NCI-H2107 treated with DMSO at 0.1 percent for 48 hours (cell line): ENCODE data around the gene GAL3ST3.

Experiments
- DNase-seq: peaks from one replicate; lab custom pipeline; 2025; ENCODE audit not compliant: unreplicated experiment; lab: John Stamatoyannopoulos, UW

The GAL3ST3 gene

GRCh38 chr11:66069715-66070603 is 21.0 kb upstream of the GAL3ST3 start, which contains the start of gene PACS1:
Gene PACS1, plus strand, starts transcription at chr11:66070272. Its CDS starts 215 bp downstream, at chr11:66070487.
- DNase-seq: no peak

- DNase-seq: no peak
These were observed 20.2 kb upstream of the GAL3ST3 start for GRCh38 chr11:66068923-66069714.

- DNase-seq: peak; percentile 57
These were observed 19.3 kb upstream of the GAL3ST3 start for GRCh38 chr11:66068154-66068821.

GRCh38 chr11:66067640-66068039 is 18.7 kb upstream of the GAL3ST3 start:
- DNase-seq: no peak

- no peak for DNase-seq
These were observed 17.8 kb upstream of the GAL3ST3 start for GRCh38 chr11:66066751-66067150.

DNA sequence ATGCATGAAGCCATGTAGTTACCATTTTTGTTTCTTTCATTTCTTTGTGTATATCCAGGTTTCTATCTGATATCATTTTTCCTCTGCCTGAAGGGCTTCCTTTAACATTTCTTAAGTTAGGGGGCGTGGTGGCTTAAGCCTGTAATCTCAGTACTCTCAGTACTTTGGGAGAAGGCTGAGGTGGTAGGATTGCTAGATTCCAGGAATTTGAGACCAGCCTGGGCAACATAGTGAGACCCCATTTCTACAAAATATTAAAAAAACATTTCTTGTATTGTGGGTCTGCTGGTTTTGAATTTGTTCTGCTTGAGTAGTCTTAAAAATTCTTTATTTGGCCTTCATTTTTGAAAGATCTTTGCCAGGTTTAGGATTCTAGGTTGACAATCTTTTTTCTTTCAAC is 15.6 kb upstream of the GAL3ST3 start:
- DNase-seq: no peak

DNA sequence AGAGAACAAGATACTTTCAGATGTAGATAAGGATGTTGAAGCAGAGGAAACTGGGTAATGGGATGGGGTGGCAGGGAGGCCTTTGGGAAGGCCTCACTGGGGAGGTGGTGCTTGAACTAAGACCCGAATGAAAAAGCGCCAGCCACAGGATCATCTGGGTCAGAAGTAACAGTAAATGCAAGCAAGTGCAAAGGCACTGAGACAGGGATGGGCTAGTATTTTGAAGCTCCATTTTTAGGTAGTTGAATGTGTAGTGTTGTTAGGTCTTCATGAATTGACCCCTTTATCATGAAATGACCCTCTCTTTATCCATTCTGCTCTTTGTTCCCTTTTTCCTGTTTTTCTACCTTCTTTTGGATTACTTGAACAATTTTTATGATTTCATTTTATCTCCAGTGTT is 14.9 kb upstream of the GAL3ST3 start:
- no peak for DNase-seq

- DNase-seq: no peak
These were observed 13.4 kb upstream of the GAL3ST3 start for GRCh38 chr11:66062408-66062807.

GRCh38 chr11:66061268-66061667 is 12.3 kb upstream of the GAL3ST3 start:
- DNase-seq: no peak

DNA sequence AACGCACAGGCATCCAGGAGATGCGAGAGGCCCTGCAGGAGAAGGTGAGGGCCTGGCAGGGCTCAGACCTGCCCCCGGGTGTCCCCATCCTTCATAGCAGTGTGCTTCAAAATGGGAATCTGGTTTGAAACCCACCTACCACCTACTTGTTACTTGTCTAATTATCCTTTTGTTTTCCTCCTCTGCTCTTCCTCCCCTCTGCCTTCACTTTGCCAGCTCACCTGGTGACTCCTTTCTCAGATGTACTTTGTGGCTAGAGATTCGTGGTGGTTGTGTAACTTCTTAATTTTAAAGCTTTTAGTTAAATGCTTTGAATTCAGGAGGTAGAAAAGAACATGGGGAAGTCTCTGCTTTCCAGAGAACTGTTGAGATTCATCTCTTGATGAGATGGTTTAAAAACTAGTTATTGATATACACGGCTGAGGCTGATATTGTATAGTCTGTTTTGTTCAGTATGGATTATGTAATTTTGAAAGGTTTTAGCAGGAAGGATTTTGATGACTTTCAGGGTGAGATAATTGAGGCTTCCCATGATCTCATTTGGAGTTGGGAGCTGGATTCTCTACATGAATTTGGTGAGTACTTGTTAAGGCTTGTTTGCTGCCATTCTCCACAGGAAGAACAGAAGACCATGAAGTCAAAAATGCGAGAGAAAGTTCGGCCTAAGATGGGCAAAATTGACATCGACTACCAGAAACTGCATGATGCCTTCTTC is 11.2 kb upstream of the GAL3ST3 start:
- DNase-seq: no peak

DNA sequence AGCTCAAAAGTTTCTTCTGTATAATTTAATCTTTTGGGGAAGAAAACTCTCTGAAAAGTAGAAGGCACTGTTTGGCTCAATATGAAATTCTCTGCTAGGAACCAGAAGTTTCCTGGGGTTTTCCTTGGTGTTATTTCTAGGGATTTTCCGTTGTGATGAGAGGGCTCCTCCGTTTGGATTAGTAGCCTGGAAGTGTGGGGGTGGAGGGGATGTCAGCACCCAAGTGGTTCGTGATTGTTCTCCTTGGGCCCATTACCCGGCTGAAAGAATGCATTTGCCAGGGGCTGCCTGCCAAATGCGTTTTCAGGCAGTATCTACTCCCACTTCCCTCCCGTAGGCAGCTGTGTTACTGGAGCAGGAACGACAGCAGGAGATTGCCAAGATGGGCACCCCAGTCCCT is 7.5 kb upstream of the GAL3ST3 start:
- DNase-seq: no peak

DNA sequence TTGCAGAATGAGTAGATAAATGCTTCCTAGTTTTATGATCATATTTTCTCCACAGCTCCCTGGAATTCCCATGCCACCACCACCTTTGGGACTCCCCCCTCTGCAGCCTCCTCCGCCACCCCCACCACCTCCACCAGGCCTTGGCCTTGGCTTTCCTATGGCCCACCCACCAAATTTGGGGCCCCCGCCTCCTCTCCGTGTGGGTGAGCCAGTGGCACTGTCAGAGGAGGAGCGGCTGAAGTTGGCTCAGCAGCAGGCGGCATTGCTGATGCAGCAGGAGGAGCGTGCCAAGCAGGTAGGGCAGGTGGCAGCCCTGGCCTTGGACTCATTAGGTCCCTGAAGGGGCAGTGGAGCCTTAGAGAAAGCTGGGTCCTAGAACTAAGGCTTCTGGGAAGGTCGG is 6.1 kb upstream of the GAL3ST3 start:
- no peak for DNase-seq

DNA sequence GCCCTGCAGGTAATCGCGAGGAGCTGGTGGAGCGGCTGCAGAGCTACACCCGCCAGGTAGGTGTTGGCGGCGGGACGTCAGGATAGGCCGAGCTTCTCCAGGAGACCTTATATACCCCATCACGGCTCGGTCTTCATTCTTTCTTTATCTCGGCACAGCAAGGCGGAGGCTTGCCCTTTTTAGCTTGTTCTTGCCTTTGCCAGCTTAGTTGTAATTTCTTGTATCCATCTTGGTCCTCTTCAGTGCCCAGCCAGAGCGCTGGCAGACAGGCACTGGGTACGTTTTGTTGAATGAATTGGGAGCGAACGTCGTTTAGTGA is 3.7 kb upstream of the GAL3ST3 start:
- no peak for DNase-seq

DNA sequence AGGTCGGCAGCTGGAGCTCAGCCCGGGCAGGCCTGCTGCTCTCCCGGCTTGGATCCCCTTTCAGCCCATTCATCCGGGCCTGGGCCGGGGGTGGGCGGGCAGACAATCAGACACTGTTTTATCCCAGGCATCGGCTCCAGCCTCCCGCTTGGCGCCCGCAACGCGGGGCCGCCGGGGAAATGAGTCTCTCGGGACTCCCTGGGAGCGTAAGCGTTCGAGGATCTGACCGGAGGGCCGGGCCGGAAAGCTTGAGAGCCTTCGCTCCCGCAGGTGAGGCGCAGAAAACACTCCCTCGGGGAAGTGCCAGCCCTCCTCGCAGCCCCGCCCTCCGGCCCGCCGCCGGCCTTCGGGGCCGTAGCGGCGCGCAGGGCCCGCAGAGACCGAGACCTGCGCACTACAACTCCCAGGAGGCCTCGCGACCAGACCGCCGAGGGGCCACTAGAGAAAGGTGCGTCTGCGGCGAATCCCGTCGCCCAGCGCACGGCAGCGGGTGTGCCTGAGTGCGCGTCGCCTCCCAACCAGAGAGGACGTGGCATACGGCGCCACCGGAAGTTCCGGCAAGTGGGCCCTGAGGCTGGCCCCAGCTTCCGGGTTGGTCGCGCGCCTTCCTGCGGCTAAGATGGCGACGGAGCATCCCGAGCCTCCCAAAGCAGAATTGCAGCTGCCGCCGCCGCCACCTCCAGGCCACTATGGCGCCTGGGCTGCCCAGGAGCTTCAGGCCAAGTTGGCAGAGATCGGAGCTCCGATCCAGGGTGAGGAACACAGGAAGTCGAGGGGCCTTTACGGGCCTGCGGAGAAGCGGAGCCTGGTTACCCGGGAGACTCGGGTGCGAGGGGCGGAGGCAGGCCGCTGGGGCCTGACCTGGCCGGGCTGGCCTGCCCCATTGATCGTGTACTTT is 3.1 kb upstream of the GAL3ST3 start, which contains the start of gene SF3B2:
Gene SF3B2 (plus strand): TSS at position 599 of the 898 bp plus-strand sequence. CDS start 21 bp downstream, at position 620.
- peak; percentile 93 for DNase-seq

DNA sequence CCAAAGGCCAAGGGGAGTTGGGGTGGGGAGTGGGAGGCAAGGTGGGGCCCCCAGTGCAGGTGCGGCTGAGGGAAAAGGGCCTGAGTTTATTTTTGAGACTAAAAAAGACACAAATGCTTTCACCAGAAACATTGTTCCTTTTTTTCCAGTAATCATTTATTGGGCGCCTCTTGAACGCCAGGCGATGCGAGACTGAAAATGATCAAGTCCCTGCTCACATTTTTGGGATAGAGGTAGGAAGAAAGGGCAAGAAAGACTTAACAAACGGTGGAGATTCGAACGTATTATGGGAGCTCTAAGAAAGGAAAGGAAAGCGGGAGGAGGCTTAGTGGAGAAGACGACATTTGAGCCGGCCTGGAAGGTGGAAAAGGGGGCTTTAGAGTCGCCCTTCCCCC is 2.4 kb upstream of the GAL3ST3 start:
- no peak for DNase-seq

GRCh38 chr11:66050581-66051231 is 1.7 kb upstream of the GAL3ST3 start:
- DNase-seq: peak; percentile 33

DNA sequence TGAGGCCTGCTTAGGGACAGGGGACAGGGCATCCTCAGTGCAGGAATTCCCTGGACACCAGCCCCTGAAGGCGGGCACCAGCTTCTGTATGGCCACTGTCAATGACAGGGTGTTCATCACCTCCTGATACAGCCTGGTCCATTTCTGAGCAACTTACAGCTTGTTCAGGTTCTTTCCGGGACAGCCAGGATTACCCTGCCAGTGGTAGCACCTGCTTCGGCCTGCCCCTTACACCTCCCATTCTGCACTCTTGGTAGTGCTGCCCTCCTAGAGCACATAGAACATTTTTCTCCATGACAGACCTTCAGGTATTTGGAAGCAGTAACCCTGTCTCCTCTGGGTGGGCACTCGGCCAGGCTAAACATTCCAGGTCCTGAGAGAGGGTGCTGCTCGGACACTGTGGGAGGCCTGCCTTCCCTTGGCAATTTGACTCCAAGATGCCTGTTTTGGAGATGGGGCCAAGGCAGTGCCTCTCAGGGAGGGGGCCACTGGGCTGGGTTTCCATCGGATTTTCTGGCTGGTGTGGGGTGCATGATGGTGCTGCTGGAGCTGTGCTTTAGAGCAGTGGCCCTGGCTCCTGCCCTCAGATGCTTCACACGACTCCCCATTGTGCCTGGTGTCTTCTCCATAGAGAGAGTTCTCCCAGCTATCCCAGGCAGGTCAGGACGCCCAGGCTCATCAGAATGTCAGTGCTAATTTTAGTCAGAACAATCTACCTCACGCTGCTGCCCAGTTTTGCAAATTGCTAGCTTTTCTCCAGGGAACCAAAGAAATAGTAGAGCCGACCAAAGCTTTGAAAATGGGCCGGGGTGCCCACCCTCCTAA is 1.2 kb downstream of the GAL3ST3 start:
- DNase-seq: no peak

GRCh38 chr11:66046901-66047300 is 2.1 kb downstream of the GAL3ST3 start:
- no peak for DNase-seq
